ENCODE data around the gene POLRMT. TPM values are rescaled to one million over a fixed set of nuclear protein-coding genes. Genes with fewer than 3 reads are reported as not detected.

POLRMT gene
- total RNA-seq, 1 donor from 2014 or later: 53.6 TPM

DNA sequence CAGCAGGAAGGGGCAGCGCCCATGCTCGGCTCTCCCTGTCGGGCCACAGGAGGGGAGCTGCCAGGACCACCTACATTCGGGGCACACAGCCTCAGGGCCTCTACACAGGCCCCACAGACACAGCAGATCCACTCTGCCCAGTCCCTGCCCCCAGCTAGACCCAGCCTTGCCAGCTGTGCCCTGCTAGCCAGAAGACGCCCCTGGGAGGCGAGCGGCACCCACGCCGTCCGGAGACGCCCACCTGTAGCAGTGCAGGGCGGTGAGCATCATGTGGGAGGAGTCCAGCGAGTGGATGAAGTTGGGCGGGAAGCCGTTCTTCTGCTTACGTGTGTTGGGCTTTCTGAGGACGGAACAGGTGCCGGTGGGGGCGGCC, 15.1 kb downstream of the POLRMT start:
- H3K4me1 Mint-ChIP-seq (ENCODE audit: unreplicated experiment): peaks cover 2% of the 10 kb centered on the region
- peaks cover 12% of the 10 kb centered on the region for H3K27me3 Mint-ChIP-seq (ENCODE audit: unreplicated experiment)
- no peak overlapping the region for H3K27ac Mint-ChIP-seq (ENCODE audit: unreplicated experiment)
- H3K4me3 Mint-ChIP-seq (ENCODE audit: unreplicated experiment): no peak overlapping the region
- TF ChIP-seq, protein P1, sequence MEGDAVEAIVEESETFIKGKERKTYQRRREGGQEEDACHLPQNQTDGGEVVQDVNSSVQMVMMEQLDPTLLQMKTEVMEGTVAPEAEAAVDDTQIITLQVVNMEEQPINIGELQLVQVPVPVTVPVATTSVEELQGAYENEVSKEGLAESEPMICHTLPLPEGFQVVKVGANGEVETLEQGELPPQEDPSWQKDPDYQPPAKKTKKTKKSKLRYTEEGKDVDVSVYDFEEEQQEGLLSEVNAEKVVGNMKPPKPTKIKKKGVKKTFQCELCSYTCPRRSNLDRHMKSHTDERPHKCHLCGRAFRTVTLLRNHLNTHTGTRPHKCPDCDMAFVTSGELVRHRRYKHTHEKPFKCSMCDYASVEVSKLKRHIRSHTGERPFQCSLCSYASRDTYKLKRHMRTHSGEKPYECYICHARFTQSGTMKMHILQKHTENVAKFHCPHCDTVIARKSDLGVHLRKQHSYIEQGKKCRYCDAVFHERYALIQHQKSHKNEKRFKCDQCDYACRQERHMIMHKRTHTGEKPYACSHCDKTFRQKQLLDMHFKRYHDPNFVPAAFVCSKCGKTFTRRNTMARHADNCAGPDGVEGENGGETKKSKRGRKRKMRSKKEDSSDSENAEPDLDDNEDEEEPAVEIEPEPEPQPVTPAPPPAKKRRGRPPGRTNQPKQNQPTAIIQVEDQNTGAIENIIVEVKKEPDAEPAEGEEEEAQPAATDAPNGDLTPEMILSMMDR (IDR thresholded peaks at IDR 0.05; ENCODE audit: unreplicated experiment): no peak
- no peak for DNase-seq (ENCODE audit: low spot score)
- no peaks in the 10 kb centered on the region for H3K9me3 Mint-ChIP-seq (ENCODE audit: unreplicated experiment)
- peaks cover 10% of the 10 kb centered on the region for H3K36me3 Mint-ChIP-seq (ENCODE audit: low read depth, unreplicated experiment)

DNA sequence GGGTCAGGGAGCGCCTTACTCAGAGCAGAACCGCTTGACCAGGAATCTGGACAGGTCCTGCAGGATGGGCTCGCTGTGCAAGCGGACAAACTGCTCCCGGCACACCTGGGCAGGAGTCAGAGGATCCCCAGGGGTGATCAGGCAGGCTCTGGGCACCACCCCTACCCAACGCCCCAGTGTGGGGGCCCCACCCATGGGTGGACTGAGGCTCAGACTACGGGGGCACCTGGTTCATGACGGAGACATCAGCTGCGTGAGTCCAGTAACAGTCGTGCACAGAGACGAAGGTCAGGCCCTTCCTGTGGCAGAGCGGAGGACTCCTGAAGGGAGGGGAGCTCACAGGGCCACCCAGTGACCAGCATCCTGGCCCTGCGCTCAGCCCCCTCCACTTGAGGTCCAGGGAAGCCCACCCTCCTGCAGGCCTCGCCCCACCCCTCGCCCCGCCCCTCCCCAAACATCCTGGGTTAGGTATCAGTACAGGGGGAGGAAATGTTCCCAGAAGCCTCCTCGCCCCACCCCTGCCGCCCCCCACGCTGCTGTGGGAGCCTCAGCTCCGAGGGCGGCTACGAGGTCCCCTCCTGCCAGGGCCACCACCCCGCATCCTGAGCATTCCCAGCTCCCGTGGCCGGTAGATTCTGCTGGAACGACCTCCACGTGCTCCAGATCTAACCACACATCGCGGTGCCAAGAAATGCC, 15.6 kb downstream of the POLRMT start:
- DNase-seq (ENCODE audit: low spot score): no peak

DNA sequence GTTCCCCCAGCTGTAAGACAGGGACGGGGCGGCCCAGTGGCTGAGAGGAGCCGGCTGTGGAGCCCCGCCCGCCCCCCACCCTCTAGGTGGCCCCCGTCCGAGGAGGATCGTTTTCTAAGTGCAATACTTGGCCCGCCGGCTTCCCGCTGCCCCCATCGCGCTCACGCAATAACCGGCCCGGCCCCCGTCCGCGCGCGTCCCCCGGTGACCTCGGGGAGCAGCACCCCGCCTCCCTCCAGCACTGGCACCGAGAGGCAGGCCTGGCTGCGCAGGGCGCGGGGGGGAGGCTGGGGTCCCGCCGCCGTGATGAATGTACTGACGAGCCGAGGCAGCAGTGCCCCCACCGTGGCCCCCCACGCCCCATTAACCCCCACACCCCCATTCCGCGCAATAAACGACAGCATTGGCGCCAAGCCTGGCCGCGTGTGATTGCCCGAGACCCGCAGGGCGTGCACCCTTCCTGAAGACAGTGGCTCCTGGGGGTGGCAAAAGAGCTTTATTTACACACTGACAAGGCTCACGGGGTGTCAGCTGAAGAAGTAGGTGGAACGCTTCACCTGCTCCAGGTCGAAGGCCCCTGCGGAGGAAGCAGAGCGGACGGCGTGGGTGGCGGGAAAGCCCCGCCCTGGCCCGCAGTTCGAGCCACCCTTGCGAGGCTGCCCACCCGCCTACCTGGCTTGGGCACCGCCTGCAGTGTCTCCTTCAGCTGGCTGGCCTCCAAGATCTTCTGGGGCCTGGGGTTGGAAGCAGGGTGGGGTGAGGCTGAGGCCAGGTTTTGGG, 16.4 kb downstream of the POLRMT start:
- peaks cover 2% of the 10 kb centered on the region for H3K4me1 Mint-ChIP-seq (ENCODE audit: unreplicated experiment)
- H3K36me3 Mint-ChIP-seq (ENCODE audit: low read depth, unreplicated experiment): peaks cover 13% of the 10 kb centered on the region
- H3K9me3 Mint-ChIP-seq (ENCODE audit: unreplicated experiment): no peaks in the 10 kb centered on the region
- H3K27me3 Mint-ChIP-seq (ENCODE audit: unreplicated experiment): peaks cover 13% of the 10 kb centered on the region
- H3K27ac Mint-ChIP-seq (ENCODE audit: unreplicated experiment): no peak overlapping the region
- no peak overlapping the region for H3K4me3 Mint-ChIP-seq (ENCODE audit: unreplicated experiment)
- TF ChIP-seq, protein P1 (IDR thresholded peaks at IDR 0.05; ENCODE audit: unreplicated experiment): no peak
- no peak for DNase-seq (ENCODE audit: low spot score)

More for the DNA sequence above, 15.6 kb downstream of the POLRMT start:
- Mint-ChIP-seq H3K27ac (ENCODE audit: unreplicated experiment) (no peak overlapping the region), H3K27me3 (ENCODE audit: unreplicated experiment) (peaks cover 12% of the 10 kb centered on the region), H3K9me3 (ENCODE audit: unreplicated experiment) (no peaks in the 10 kb centered on the region), H3K36me3 (ENCODE audit: low read depth, unreplicated experiment) (peaks cover 10% of the 10 kb centered on the region), H3K4me1 (ENCODE audit: unreplicated experiment) (peaks cover 2% of the 10 kb centered on the region), H3K4me3 (ENCODE audit: unreplicated experiment) (no peak overlapping the region)
- TF ChIP-seq, protein P1 (IDR thresholded peaks at IDR 0.05; ENCODE audit: unreplicated experiment): no peak

DNA sequence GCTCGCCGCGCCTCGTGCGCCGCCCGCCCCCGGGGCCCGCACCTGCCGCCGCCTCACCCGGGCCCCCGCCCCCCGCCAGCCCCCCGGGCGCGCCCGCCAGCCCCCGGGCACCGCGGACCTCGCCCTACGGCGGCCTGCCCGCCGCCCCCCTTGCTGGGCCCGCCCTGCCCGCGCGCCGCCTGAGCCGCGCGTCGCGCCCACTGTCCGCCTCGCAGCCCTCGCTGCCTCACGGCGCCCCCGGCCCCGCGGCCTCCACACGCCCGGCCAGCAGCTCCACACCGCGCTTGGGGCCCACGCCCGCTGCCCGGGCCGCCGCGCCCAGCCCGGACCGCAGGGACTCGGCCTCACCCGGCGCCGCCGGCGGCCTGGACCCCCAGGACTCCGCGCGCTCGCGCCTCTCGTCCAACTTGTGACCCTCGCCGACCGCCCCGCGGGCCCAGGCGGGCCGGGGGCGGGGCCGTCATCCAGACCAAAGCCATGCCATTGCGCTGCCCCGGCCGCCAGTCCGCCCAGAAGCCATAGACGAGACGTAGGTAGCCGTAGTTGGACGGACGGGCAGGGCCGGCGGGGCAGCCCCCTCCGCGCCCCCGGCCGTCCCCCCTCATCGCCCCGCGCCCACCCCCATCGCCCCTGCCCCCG, 17.2 kb downstream of the POLRMT start:
- no peak overlapping the region for H3K4me3 Mint-ChIP-seq (ENCODE audit: unreplicated experiment)

More for the DNA sequence above, 17.2 kb downstream of the POLRMT start:
- TF ChIP-seq, protein P1 (IDR thresholded peaks at IDR 0.05; ENCODE audit: unreplicated experiment): no peak
- H3K9me3 Mint-ChIP-seq (ENCODE audit: unreplicated experiment): no peaks in the 10 kb centered on the region
- H3K4me1 Mint-ChIP-seq (ENCODE audit: unreplicated experiment): peaks cover 2% of the 10 kb centered on the region
- peaks cover 13% of the 10 kb centered on the region for H3K36me3 Mint-ChIP-seq (ENCODE audit: low read depth, unreplicated experiment)
- H3K27me3 Mint-ChIP-seq (ENCODE audit: unreplicated experiment): peaks cover 12% of the 10 kb centered on the region
- DNase-seq (ENCODE audit: low spot score): no peak
- H3K27ac Mint-ChIP-seq (ENCODE audit: unreplicated experiment): no peak overlapping the region
